Measurements from ENCODE around the gene AKAP12. TPM values are rescaled to one million over a fixed set of nuclear protein-coding genes. Genes with fewer than 3 reads are reported as not detected.

AKAP12 gene
- total and polyA plus RNA-seq, 7 donors, result 2.5 to 13.1 (median 7.5) TPM

DNA sequence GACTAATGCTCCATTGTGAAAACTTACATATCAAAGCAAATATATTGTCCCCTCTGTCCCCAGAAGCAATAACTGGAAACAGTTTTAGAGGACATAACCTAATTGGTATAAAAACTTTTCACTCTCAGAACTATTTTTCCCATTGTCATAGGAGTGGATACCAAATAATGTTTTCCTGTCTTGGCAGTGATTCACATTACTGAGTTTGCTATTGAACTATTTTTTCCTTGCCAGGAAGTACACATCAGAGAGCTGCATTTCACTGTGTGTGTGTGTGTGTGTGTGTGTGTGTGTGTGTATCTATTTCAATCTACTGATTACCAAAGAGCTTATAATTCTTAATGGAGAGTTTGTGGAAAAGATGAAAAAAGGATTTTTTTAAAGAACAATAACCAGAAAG is 45.4 kb downstream of the AKAP12 start:
- H3K27me3 ChIP-seq (ENCODE audit: insufficient read depth in 3 of 3, low read length in 2 of 3), result no peaks in the 10 kb centered on the region
- intact Hi-C loops (cut with DNase I), result no loop called here
- H3K9me3 ChIP-seq, result no peaks in the 10 kb centered on the region
- H3K4me3 ChIP-seq, result no peak overlapping the region
- no peaks in the 10 kb centered on the region for H3K4me1 ChIP-seq
- no peak for TF ChIP-seq CTCF (IDR thresholded peaks at IDR 0.05)
- DNase-seq (no peak), ATAC-seq (peak in 2 of 4 donors; percentile 40 to 52)
- H3K27ac ChIP-seq, result peak overlapping the region; percentile 38
- no peaks in the 10 kb centered on the region for H3K36me3 ChIP-seq (ENCODE audit: insufficient read depth in 1 of 2, low read depth in 1 of 2)

GRCh38 chr6:151286214-151286613 is 46.4 kb downstream of the AKAP12 start:
- H3K4me1 ChIP-seq, result no peaks in the 10 kb centered on the region
- no peaks in the 10 kb centered on the region for H3K27me3 ChIP-seq (ENCODE audit: insufficient read depth in 3 of 3, low read length in 2 of 3)
- H3K4me3 ChIP-seq, result no peak overlapping the region
- no peaks in the 10 kb centered on the region for H3K9me3 ChIP-seq
- DNase-seq (no peak), ATAC-seq (no peak)
- WGBS, 3 donors, result 54 to 61% (median 56%) methylated on average over 7 of the region's 7 CpGs
- no peak overlapping the region for H3K27ac ChIP-seq
- no peak for TF ChIP-seq CTCF (IDR thresholded peaks at IDR 0.05)
- no peaks in the 10 kb centered on the region for H3K36me3 ChIP-seq (ENCODE audit: insufficient read depth in 1 of 2, low read depth in 1 of 2)
- intact Hi-C loops (cut with DNase I), result no loop called here

DNA sequence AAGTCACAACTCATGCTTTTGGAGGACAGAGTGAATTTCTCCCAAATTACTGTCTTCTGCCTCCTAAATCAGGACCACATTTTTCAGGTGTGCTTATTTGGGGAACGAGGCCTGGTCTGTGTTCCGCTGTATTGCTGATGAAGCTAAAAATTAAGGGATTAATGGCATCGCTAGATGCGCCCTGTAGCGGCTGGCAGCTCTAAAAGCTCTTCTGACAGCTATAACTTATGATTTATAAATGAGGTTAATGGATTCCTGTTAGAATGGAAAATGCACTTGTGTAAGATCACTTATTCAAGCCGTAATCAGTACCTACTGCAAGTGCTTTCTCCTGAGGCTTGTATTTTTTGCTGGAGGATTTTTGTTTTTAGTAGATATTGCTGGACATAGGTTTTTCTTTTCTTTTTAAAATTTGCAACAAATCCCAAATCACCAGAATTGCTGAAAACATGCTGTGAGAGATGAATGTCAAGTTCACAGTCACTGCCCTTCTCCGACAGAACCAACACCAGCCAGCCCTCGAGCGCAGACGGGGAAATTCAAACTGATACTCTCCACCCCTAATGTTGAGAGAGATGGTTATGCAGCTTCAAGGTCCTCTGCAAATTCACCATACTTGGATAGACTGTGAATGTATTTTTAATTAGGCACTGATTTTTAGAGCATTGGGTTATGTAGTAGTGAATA is 49.1 kb downstream of the AKAP12 start:
- 92 to 94% (median 93%) methylated on average over 10 of the region's 10 CpGs for WGBS, 3 donors
- H3K4me3 ChIP-seq, result no peak overlapping the region
- ATAC-seq, result no peak
- H3K27ac ChIP-seq, result no peak overlapping the region
- no peak for TF ChIP-seq CTCF (IDR thresholded peaks at IDR 0.05)
- H3K9me3 ChIP-seq, result no peaks in the 10 kb centered on the region
- intact Hi-C loops (cut with DNase I), result no loop called here
- H3K27me3 ChIP-seq (ENCODE audit: insufficient read depth in 3 of 3, low read length in 2 of 3), result no peaks in the 10 kb centered on the region
- H3K4me1 ChIP-seq, result no peaks in the 10 kb centered on the region
- DNase-seq, result no peak
- no peaks in the 10 kb centered on the region for H3K36me3 ChIP-seq (ENCODE audit: insufficient read depth in 1 of 2, low read depth in 1 of 2)

DNA sequence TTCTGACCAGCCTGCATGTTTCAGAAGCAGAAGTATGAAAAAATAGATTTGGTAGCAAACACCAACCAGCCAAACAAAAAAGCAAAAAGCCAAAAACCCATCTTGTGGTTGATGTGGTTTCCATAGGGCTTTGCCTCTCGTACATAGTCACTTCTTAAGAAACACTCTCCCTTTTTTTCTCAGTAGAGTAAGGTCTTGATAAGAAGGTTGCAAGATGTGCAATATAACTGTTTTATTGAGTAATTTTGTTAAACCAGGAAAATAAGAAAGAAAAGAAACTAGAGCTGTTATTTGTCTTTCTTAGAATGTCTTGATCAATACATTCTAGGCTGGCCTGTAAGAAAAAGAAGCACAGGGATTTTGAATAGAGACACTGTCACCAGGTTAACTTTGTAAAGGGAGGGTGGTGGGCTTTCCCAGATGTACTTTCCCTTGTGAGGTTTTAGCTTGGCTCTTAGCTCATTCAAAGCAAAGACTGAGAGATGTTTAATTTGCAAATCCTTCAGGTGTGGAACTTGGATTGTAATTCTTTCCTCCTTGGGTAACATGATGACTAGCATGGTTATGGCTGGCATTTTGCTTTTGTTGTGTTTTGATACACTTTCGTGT is 49.7 kb downstream of the AKAP12 start:
- Histone ChIP-seq H3K36me3 (ENCODE audit: insufficient read depth in 1 of 2, low read depth in 1 of 2) (no peaks in the 10 kb centered on the region), H3K4me3 (no peak overlapping the region), H3K9me3 (no peaks in the 10 kb centered on the region), H3K27me3 (ENCODE audit: insufficient read depth in 3 of 3, low read length in 2 of 3) (no peaks in the 10 kb centered on the region), H3K27ac (no peak overlapping the region), H3K4me1 (no peaks in the 10 kb centered on the region)
- no peak for TF ChIP-seq CTCF (IDR thresholded peaks at IDR 0.05)
- ATAC-seq (no peak), DNase-seq (no peak)
- intact Hi-C loops (cut with DNase I), result no loop called here
- 90 to 96% (median 94%) methylated on average over 2 of the region's 2 CpGs for WGBS, 3 donors
